Measurements from ENCODE around the gene RXRA.

DNA sequence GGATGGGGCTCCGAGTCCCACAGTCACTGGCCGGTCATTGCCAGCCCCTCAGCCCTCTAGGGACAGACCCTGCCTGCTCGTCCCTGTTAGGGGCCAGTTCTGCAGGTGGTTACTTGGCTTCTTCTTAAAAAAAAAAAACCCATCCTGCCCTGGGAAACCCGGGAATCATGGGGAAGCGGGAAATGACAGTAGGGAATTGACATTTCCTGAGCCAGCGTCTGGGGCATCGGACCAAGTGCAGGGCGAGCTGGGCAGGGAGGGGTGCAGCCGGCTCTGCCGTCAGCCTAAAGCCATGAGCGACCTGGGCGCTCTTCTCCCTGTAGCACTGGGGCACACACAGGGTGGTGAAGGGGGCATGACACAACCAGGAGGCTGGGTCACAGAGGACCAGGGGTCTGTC, 66.6 kb downstream of the RXRA start:
- TF ChIP-seq, protein P1, sequence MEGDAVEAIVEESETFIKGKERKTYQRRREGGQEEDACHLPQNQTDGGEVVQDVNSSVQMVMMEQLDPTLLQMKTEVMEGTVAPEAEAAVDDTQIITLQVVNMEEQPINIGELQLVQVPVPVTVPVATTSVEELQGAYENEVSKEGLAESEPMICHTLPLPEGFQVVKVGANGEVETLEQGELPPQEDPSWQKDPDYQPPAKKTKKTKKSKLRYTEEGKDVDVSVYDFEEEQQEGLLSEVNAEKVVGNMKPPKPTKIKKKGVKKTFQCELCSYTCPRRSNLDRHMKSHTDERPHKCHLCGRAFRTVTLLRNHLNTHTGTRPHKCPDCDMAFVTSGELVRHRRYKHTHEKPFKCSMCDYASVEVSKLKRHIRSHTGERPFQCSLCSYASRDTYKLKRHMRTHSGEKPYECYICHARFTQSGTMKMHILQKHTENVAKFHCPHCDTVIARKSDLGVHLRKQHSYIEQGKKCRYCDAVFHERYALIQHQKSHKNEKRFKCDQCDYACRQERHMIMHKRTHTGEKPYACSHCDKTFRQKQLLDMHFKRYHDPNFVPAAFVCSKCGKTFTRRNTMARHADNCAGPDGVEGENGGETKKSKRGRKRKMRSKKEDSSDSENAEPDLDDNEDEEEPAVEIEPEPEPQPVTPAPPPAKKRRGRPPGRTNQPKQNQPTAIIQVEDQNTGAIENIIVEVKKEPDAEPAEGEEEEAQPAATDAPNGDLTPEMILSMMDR (IDR thresholded peaks at IDR 0.05) = no peak
- no peak for TF ChIP-seq SIN3A (IDR thresholded peaks at IDR 0.05; ENCODE audit: borderline replicate concordance, insufficient read depth, low read depth, low read length)
- no peak for TF ChIP-seq REST (IDR thresholded peaks at IDR 0.05; ENCODE audit: insufficient read depth in 1 of 2, low read depth in 2 of 2, low read length in 1 of 2)
- no peak for TF ChIP-seq POLR2AphosphoS5 (IDR thresholded peaks at IDR 0.05; ENCODE audit: low read depth, low read length)
- no peak for TF ChIP-seq TCF7L2 (IDR thresholded peaks at IDR 0.05; ENCODE audit: low read depth, low read length)

Data from Panc1 (cell line).